Measurements from ENCODE around the gene NTN5. TPM values are rescaled to one million over a fixed set of nuclear protein-coding genes. Genes with fewer than 3 reads are reported as not detected.

The NTN5 gene
- total and polyA plus RNA-seq, 12 donors = 0.17 to 0.68 (median 0.28) TPM; not detected in 4

DNA sequence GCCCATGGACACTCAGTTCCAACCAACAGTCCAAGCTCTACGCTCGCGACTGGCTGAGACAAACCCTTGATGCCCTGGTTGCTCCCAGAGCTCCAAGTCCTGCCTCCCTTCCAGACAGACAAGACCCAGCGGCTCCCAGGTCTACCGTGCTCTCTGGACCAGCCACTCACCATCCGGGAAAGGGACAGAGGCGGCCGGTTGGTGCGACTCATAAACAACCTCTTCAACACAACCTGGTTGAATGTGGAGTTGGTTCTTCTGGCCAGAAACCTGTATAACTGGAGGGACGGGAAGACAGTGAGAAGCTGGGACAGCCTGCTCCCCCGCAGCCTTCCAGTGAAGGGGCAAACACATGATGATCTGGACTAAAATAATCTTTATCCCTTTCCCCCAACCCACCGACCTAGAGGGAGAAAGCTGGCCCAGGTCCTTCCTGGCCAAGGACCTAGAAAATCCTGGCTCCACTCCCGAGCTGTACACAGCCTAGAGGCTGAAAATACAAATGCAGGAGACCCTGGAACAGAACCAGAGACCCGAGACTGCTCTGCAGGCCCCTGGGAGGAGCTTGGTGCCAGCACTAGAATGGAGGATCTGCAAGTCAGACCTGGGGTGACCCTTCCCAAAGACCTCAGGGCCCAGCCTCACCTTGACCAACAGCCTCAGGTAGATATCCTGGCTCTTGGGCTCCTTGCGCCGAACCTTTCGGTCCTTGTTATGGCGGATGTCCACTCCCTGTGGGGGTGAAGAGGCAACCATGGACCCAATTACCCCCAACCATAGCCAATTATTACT is 55.5 kb downstream of the NTN5 start:
- intact Hi-C loops (cut with DNase I) = no loop called here
- Histone ChIP-seq H3K27me3 (no peaks in the 10 kb centered on the region), H3K9me3 (no peaks in the 10 kb centered on the region), H3K36me3 (peaks cover 0 to 39% (median 22%) of the 10 kb centered on the region in 9 donors), H3K4me1 (peaks cover 12 to 44% (median 27%) of the 10 kb centered on the region in 9 donors), H3K27ac (peak overlapping the region in 6 of 10 donors; percentile 83 to 92 (median 88)), H3K4me3 (peak overlapping the region in 9 of 10 donors; percentile 21 to 95 (median 81))
- no peak for ATAC-seq
- DNase-seq = no peak
- TF ChIP-seq, protein P1, sequence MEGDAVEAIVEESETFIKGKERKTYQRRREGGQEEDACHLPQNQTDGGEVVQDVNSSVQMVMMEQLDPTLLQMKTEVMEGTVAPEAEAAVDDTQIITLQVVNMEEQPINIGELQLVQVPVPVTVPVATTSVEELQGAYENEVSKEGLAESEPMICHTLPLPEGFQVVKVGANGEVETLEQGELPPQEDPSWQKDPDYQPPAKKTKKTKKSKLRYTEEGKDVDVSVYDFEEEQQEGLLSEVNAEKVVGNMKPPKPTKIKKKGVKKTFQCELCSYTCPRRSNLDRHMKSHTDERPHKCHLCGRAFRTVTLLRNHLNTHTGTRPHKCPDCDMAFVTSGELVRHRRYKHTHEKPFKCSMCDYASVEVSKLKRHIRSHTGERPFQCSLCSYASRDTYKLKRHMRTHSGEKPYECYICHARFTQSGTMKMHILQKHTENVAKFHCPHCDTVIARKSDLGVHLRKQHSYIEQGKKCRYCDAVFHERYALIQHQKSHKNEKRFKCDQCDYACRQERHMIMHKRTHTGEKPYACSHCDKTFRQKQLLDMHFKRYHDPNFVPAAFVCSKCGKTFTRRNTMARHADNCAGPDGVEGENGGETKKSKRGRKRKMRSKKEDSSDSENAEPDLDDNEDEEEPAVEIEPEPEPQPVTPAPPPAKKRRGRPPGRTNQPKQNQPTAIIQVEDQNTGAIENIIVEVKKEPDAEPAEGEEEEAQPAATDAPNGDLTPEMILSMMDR (IDR thresholded peaks at IDR 0.05) = no peak
- WGBS, 2 donors = 65 to 67% methylated on average over 18 of the region's 18 CpGs

DNA sequence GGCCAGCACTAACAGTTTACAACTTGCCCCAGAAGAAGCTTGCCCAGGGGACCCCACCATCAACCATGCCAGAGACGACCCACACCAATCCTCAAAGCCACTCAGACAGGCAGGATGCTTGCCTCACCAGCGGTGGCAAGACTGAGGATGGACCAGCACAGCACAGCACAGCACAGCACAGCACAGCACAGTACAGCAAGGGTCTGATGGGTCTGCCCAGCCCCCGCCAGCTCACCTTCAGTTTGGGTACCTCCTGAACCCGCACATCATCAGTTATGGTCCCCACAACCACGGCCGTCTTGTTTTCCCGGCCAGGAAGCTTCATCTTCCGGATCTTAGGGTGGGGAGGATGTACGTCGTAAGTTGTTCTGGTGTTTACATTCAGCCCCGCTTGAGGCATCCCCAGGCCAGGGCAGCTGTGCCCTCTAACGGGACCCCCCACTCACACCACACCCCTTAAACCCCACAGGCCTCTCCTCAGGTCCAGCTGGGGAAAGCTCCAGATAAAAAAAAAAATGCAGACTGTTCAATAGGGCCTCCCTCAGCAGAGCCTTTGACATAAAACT is 56.2 kb downstream of the NTN5 start:
- peaks cover 0 to 38% (median 22%) of the 10 kb centered on the region in 9 donors for H3K36me3 ChIP-seq
- H3K27ac ChIP-seq = no peak overlapping the region
- H3K4me3 ChIP-seq = peak overlapping the region in 1 of 10 donors; percentile 84
- H3K27me3 ChIP-seq = no peaks in the 10 kb centered on the region
- H3K4me1 ChIP-seq = peaks cover 12 to 42% (median 27%) of the 10 kb centered on the region in 9 donors
- WGBS, 2 donors = 61 to 70% methylated on average over 12 of the region's 12 CpGs
- intact Hi-C loops (cut with DNase I) = no loop called here
- no peaks in the 10 kb centered on the region for H3K9me3 ChIP-seq
- ATAC-seq (no peak), DNase-seq (no peak)
- TF ChIP-seq, protein P1 (IDR thresholded peaks at IDR 0.05) = no peak

DNA sequence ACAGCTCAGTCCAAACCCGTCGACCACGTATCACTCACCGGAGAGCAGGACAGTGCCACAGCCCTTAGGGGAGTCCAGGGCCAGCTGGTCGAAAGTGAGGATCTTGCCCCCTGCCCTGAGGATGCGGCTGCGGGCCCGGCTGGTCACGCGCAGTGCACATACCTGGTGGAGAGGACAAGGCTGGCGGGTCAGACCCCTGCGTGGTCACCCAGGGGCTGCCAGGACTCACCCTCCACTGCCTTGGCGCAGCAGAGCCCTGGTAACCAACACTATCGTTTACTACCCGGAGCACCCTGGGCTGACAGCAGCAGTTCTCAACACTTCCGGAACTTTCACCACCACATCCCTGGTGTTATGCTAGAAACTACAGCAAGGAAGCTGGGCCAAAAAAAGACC is 56.8 kb downstream of the NTN5 start:
- no peak for ATAC-seq
- WGBS, 2 donors = 85% methylated on average over 16 of the region's 16 CpGs

More for the DNA sequence above, 56.8 kb downstream of the NTN5 start:
- Histone ChIP-seq H3K4me1 (peaks cover 12 to 36% (median 27%) of the 10 kb centered on the region in 9 donors), H3K4me3 (no peak overlapping the region), H3K36me3 (peaks cover 0 to 34% (median 22%) of the 10 kb centered on the region in 9 donors), H3K9me3 (no peaks in the 10 kb centered on the region), H3K27ac (no peak overlapping the region), H3K27me3 (no peaks in the 10 kb centered on the region)
- TF ChIP-seq, protein P1 (IDR thresholded peaks at IDR 0.05) = no peak
- intact Hi-C loops (cut with DNase I) = no loop called here
- DNase-seq = no peak
